Activated CD8-positive, alpha-beta memory T cell treated with anti-CD3 and anti-CD28 coated beads, Interleukin-2, amount 10 ng/mL, durations not matched to agents 7 days and 5 days (primary cell): ENCODE results near the gene C2orf78. TPM values are rescaled to one million over a fixed set of nuclear protein-coding genes. Genes with fewer than 3 reads are reported as not detected.

Source experiments
- ATAC-seq: fragments of 150-1000 bp; cut with Tn5 transposase; one replicate; pipeline ENCODE4 v1.10.0; 2021; ENCODE audit warnings: moderate library complexity
- CTCF ChIA-PET: fragments of 350-600 bp; sonication (Branson Sonifier 250); formaldehyde crosslinking; loops from one replicate; lab custom pipeline; 2021; ENCODE audit warnings: antibody characterized with exemption; lab: Charles Lee
- DNase-seq: peaks from one replicate; pipeline ENCODE4 v3.0.0-alpha.2; 2020
- H3K27ac Mint-ChIP-seq: one replicate; pipeline ENCODE4 v1.8.0; 2021; ENCODE audit warnings: mild to moderate bottlenecking, mixed read lengths
- H3K27me3 Mint-ChIP-seq: one replicate; pipeline ENCODE4 v1.8.0; 2021; ENCODE audit warnings: mixed read lengths
- H3K36me3 Mint-ChIP-seq: one replicate; pipeline ENCODE4 v1.8.0; 2021; ENCODE audit warnings: mild to moderate bottlenecking, mixed read lengths
- H3K4me1 Mint-ChIP-seq: one replicate; pipeline ENCODE4 v1.8.0; 2021; ENCODE audit warnings: mixed read lengths
- H3K4me3 Mint-ChIP-seq: one replicate; pipeline ENCODE4 v1.8.0; 2021; ENCODE audit warnings: mild to moderate bottlenecking, moderate library complexity, mixed read lengths
- H3K9me3 Mint-ChIP-seq: one replicate; pipeline ENCODE4 v1.8.0; 2022; ENCODE audit warnings: low read depth, mixed read lengths
- total RNA-seq, 2 experiments: library from RNA; stranded (reverse); gene quantifications; one replicate each; pipeline ENCODE4 v1.2.3, GENCODE V29; 2021

C2orf78 gene
- total RNA-seq, 2 experiments from 2014 or later = not detected

DNA sequence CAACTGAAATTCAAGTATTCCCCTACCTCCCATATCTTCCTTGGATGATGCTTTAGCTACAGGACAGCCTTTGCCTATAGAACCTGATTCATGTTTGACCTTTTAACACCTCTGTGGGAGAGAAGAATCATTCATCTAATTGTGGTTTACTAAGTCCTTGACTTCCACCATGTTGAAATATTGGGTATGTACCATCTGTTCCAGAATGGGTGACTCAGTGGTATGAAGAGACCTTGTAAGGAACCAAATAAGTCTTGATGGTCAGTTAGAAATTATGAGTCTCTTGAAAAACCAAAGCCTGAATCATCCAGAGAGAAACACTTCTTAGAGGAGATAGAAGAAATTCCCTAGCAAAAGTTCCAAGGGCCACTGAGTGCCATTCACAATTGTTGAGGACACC, 72.2 kb downstream of the C2orf78 start:
- CTCF ChIA-PET = no interaction called here
- Mint-ChIP-seq H3K4me1 (peaks cover 24% of the 10 kb centered on the region), H3K27me3 (no peaks in the 10 kb centered on the region), H3K36me3 (peaks cover 52% of the 10 kb centered on the region), H3K4me3 (no peak overlapping the region), H3K27ac (no peak overlapping the region), H3K9me3 (no peaks in the 10 kb centered on the region)
- no peak for ATAC-seq
- DNase-seq = no peak

DNA sequence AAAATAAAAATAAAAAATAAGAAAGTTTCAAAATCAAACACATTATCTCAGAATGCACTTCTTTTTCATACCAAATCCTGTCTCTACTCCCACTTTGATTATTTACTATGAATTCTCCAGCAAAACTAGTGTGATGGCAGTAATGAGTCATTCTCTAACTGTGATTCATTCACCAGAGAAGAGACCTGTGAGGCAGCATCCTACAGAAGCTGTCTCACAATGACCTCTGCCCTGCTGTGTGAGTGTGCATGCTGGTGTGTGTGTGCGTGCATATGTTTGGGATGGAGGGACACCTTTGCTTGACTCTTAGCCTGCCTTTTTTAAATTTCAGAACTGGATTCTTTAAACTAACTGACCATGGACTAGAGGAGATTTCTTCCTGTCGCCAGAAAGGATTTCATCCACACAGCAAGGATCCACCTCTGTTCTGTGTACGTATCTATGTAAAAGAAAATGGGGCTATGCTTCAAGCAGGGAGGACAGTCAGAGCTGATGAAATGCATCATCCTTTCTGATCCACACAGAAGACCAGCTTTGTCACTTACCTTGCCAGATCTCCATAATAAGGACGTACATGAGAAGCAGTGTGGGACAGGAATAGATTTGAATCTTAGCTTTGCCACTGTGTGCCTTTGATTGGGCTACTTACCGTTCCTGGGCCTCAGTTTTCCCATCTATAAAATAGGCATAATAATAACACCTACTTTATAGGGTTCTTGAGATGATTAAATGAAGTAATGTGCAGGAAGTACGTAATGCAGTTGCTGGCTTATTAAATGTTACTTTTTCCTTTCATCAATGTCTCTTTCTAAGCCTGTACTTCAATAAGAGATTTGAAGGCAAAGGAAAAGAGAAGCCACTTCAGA, 76.0 kb downstream of the C2orf78 start:
- no peaks in the 10 kb centered on the region for H3K9me3 Mint-ChIP-seq
- no peak overlapping the region for H3K4me3 Mint-ChIP-seq
- no peak overlapping the region for H3K27ac Mint-ChIP-seq
- H3K36me3 Mint-ChIP-seq = peaks cover 69% of the 10 kb centered on the region
- DNase-seq = peak; percentile 63
- CTCF ChIA-PET = no interaction called here
- no peaks in the 10 kb centered on the region for H3K27me3 Mint-ChIP-seq
- peak; percentile 96 for ATAC-seq
- peaks cover 22% of the 10 kb centered on the region for H3K4me1 Mint-ChIP-seq

DNA sequence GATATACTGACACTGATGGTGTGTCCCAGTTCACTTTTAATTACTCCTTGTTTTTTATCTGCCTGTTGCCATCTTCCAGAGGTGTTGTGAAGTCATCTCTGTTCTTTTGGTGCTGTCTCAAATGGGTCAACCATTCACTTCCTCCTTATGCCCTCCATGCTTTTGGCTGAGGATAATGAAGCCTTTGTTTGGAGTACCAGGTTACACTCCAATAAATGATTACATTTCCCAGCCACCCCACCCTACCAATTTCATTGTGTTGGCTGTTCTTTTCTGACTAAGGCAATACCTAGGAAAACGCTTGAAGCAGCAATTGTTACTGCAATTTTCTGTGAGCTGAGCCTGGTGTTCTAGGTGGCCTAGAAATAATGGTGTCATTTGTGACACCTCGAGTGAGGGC, 79.0 kb downstream of the C2orf78 start:
- peaks cover 59% of the 10 kb centered on the region for H3K36me3 Mint-ChIP-seq
- H3K27ac Mint-ChIP-seq = no peak overlapping the region
- CTCF ChIA-PET = interaction anchor here (1.3 kb wide), 1 partner anchor 11 kb away, joined by 4 read pairs; no protein-coding TSS in a partner anchor
- no peak for DNase-seq
- no peaks in the 10 kb centered on the region for H3K9me3 Mint-ChIP-seq
- peaks cover 15% of the 10 kb centered on the region for H3K4me1 Mint-ChIP-seq
- no peak for ATAC-seq
- H3K27me3 Mint-ChIP-seq = no peaks in the 10 kb centered on the region
- no peak overlapping the region for H3K4me3 Mint-ChIP-seq

Other genes starting within 250 kb of the C2orf78 start
- gene NAT8, start 141.8 kb upstream of the C2orf78 start, total RNA-seq = not detected
- 10 to 100 TPM; 36.0 to 36.7 TPM for gene TPRKB, start 46.8 kb upstream of the C2orf78 start, total RNA-seq
- 10 to 100 TPM; 23.9 to 30.2 TPM for gene DUSP11, start 4.1 kb upstream of the C2orf78 start, total RNA-seq
- 10 to 100 TPM; 42.8 to 58.8 TPM for gene STAMBP, start 44.8 kb downstream of the C2orf78 start, total RNA-seq
- not detected for gene ACTG2, start 108.8 kb downstream of the C2orf78 start, total RNA-seq
- gene DGUOK, start 142.7 kb downstream of the C2orf78 start, total RNA-seq = 10 to 100 TPM; 65.9 to 75.4 TPM
- gene TET3, start 200.7 kb downstream of the C2orf78 start, total RNA-seq = 10 to 100 TPM; 12.7 to 13.7 TPM